ENCODE measurements around the gene CFAP100. TPM values are rescaled to one million over a fixed set of nuclear protein-coding genes. Genes with fewer than 3 reads are reported as not detected.

Gene CFAP100
- total and polyA plus RNA-seq, 2 of the 4 experiments (the other 2 are of a cell fraction), result not detected

DNA sequence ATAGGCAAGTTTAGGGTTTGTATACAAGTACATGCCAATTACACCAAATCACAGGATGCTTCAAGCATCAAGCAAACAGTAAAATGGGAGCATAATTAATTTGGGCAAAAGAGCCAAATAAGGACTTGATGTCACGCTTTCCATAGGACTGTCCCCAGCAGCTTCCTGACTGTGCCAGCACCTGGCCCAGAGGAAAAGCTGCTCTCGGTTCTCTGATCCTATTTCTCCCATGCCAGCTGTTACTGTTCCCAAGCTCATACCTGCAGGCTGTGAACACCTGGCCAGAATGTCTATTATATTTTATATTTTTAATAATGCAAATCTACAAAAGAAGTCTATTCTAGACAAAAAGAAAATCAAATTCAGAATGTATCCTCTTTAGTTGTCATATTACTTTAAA, 68.8 kb downstream of the CFAP100 start:
- CTCF ChIA-PET, result no interaction called here
- no TSS peak for BruUV-seq (replicated peaks)
- DNase-seq, result no peak

More for the DNA sequence above, 68.8 kb downstream of the CFAP100 start:
- H2BK5ac ChIP-seq (ENCODE audit: low read depth, low read length, poor library complexity, severe bottlenecking), result no peak overlapping the region
- no peak overlapping the region for H2AFZ ChIP-seq (replicated peaks; ENCODE audit: low read length, poor library complexity)
- H4K8ac ChIP-seq (ENCODE audit: low read depth in 2 of 2, low read length in 2 of 2), result no peak overlapping the region
- WGBS, 2 experiments (ENCODE audit: extremely low coverage in 2 of 2, insufficient read length in 1 of 2), result 100% methylated on average over 1 of the region's 2 CpGs; no CpG with 5 or more reads in 1 of the 2 experiments
- H3K4ac ChIP-seq (ENCODE audit: low read depth, low read length), result no peak overlapping the region
- dilution Hi-C loops (cut with HindIII; ENCODE audit: low sequenced_read_pairs, unreplicated experiment), result no loop called here
- H2AK9ac ChIP-seq (replicated peaks; ENCODE audit: low read depth, low read length, poor library complexity), result no peak overlapping the region
- peaks cover 78% of the 10 kb centered on the region for H3K36me3 ChIP-seq (ENCODE audit: control insufficient read depth, insufficient read depth, low read length)
- no peak overlapping the region for H3K4me2 ChIP-seq (ENCODE audit: low read depth, low read length)
- TF ChIP-seq CTCF (conservative IDR thresholded peaks at IDR 0.05; ENCODE audit: low read depth, low read length) (no peak), BHLHE40 (IDR thresholded peaks at IDR 0.05; ENCODE audit: low read depth, low read length) (no peak), CEBPB (IDR thresholded peaks at IDR 0.05; ENCODE audit: low read depth, low read length) (no peak), MXI1 (IDR thresholded peaks at IDR 0.05; ENCODE audit: borderline replicate concordance, low read depth, low read length) (no peak), CHD1 (IDR thresholded peaks at IDR 0.05; ENCODE audit: low read depth, low read length) (no peak), MAFK (IDR thresholded peaks at IDR 0.05; ENCODE audit: low read depth, low read length) (no peak), MAZ (IDR thresholded peaks at IDR 0.05; ENCODE audit: borderline replicate concordance, low read depth, low read length) (no peak), POLR2A (IDR thresholded peaks at IDR 0.05; ENCODE audit: low read depth, low read length) (no peak), RCOR1 (IDR thresholded peaks at IDR 0.05; ENCODE audit: insufficient replicate concordance, low read length) (no peak), SMC3 (IDR thresholded peaks at IDR 0.05; ENCODE audit: low read depth, low read length) (no peak), FOS (IDR thresholded peaks at IDR 0.05; ENCODE audit: low read depth, low read length) (no peak), RAD21 (IDR thresholded peaks at IDR 0.05; ENCODE audit: low read length) (no peak), ELK1 (IDR thresholded peaks at IDR 0.05; ENCODE audit: borderline replicate concordance, low read depth, low read length) (no peak)
- TF ChIP-seq, protein P1, sequence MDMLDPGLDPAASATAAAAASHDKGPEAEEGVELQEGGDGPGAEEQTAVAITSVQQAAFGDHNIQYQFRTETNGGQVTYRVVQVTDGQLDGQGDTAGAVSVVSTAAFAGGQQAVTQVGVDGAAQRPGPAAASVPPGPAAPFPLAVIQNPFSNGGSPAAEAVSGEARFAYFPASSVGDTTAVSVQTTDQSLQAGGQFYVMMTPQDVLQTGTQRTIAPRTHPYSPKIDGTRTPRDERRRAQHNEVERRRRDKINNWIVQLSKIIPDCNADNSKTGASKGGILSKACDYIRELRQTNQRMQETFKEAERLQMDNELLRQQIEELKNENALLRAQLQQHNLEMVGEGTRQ (IDR thresholded peaks at IDR 0.05; ENCODE audit: low read depth, low read length), result no peak
- in situ Hi-C loops (cut with MboI; ENCODE audit: low sequenced_read_pairs), result no loop called here
- H3K79me1 ChIP-seq (ENCODE audit: low read depth in 1 of 2, low read length in 2 of 2), result peaks cover 34 to 49% of the 10 kb centered on the region in 2 experiments
- H2BK15ac ChIP-seq (ENCODE audit: low read depth, low read length), result no peak overlapping the region
- no peak overlapping the region for H3K18ac ChIP-seq (ENCODE audit: low read depth, low read length)
- no peak overlapping the region for H4K91ac ChIP-seq (ENCODE audit: insufficient read depth, low read depth, low read length)
- H3K27ac ChIP-seq (ENCODE audit: insufficient read depth, low read length), result no peak overlapping the region
- H2BK120ac ChIP-seq (ENCODE audit: low read depth, low read length), result no peak overlapping the region
- H3K27me3 ChIP-seq (ENCODE audit: control insufficient read depth, insufficient read depth, low read length), result no peaks in the 10 kb centered on the region
- no peak overlapping the region for H3K4me3 ChIP-seq (ENCODE audit: insufficient read depth, low read depth, low read length)
- peaks cover 25% of the 10 kb centered on the region for H4K20me1 ChIP-seq (ENCODE audit: insufficient read depth, low read length)
- H2BK20ac ChIP-seq (ENCODE audit: low read depth, low read length), result no peak overlapping the region
- H4K5ac ChIP-seq (ENCODE audit: low read depth, low read length), result no peak overlapping the region
- no peak overlapping the region for H3K56ac ChIP-seq (ENCODE audit: extremely low read depth, insufficient read depth, low read length)
- H3K9me1 ChIP-seq (ENCODE audit: insufficient read depth, low read length), result no peaks in the 10 kb centered on the region; the same call in 1 of the 2 replicates
- ATAC-seq (ENCODE audit: low read depth), result no peak
- H3K14ac ChIP-seq (replicated peaks; ENCODE audit: low read depth, low read length), result no peak overlapping the region
- no peaks in the 10 kb centered on the region for H3K9me3 ChIP-seq (ENCODE audit: control insufficient read depth, insufficient read depth, low read length)
- no peaks in the 10 kb centered on the region; the same call in 1 of the 2 replicates for H3K4me1 ChIP-seq (ENCODE audit: control insufficient read depth, insufficient read depth, low read length)
- no peak overlapping the region for H3K23ac ChIP-seq (ENCODE audit: low read depth, low read length)
- POLR2A ChIA-PET (ENCODE audit: unreplicated experiment), result no interaction called here
- H2AK5ac ChIP-seq (ENCODE audit: low read depth, low read length), result no peak overlapping the region
- intact Hi-C loops (cut with micrococcal nuclease), result no loop called here
- no peak overlapping the region for H3K9ac ChIP-seq (ENCODE audit: low read depth, low read length)
